Tibial artery (tissue), 4 donors: Measurements from ENCODE around the gene MTTP.
A peak's percentile ranks its signal among the peaks of the same experiment; 100 is the strongest.

Source experiments
- DNase-seq, 2 donors: peaks; one replicate each; pipeline ENCODE4 v3.0.0-alpha.2; 2019
- H3K27ac ChIP-seq, 2 donors: fragments of 200-600 bp; sonication (generic) in 1 of 2; 1 replicate in 1 of 2; 2 replicates in 1 of 2; pipeline ENCODE4 v1.5.1; 2018 to 2019; ENCODE audit warnings: mild to moderate bottlenecking in 1 of 2
- H3K27me3 ChIP-seq, 2 donors: fragments of 200-600 bp; sonication (generic) in 1 of 2; one replicate each; pipeline versions ENCODE4 v1.5.1 to v1.6.0; 2016 to 2019
- H3K36me3 ChIP-seq, 3 donors: fragments of 200-600 bp; sonication (generic) in 2 of 3; one replicate each; pipeline ENCODE4 v1.5.1; 2016 to 2019; ENCODE audit warnings: mild to moderate bottlenecking in 2 of 3
- H3K4me1 ChIP-seq, 4 donors: fragments of 200-600 bp; sonication (generic) in 2 of 4; 1 replicate in 3 of 4; 2 replicates in 1 of 4; pipeline ENCODE4 v1.5.1; 2016 to 2019
- H3K4me3 ChIP-seq, 2 donors: fragments of 200-600 bp; sonication (generic) in 1 of 2; 1 replicate in 1 of 2; 2 replicates in 1 of 2; pipeline ENCODE4 v1.5.1; 2018 to 2019; ENCODE audit warnings: mild to moderate bottlenecking in 2 of 2
- H3K9me3 ChIP-seq, 3 donors: fragments of 200-600 bp; sonication (generic) in 1 of 3; one replicate each; pipeline ENCODE4 v1.5.1; 2016 to 2019
- CTCF ChIP-seq, 2 experiments: fragments of 200-600 bp in 1 of 2; fragments of 450-650 bp in 1 of 2; IDR thresholded peaks; one replicate each; pipeline ENCODE4 v1.5.1; 2017 to 2019; ENCODE audit warnings: antibody characterized with exemption in 2 of 2, mild to moderate bottlenecking in 1 of 2, moderate library complexity in 1 of 2
- intact Hi-C: fragments of 100-400 bp; cut with DNase I; formaldehyde crosslinking; loops from one replicate; pipeline ENCODE4 v1.15.0; 2023; ENCODE audit warnings: low total_unique reads

The MTTP gene

DNA sequence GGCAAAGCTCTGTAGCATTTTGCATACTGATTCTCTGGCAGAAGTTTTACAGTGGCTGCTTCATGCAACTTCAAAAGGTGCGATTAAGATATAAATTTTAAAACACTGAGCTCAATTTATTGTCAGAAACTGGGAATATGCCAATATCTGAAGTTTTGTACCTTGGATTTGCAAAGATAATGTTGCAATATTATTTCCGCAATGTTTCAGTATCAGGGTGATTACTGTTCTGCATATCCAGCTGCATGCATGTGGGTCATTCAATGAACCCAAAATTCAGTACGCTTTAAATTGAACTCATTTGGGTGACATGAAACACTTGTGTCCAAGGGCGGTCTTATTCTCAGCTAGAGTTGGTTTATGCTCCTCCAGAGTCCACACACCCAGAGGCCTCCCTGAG, 37.0 kb upstream of the MTTP start:
- intact Hi-C loops: no loop called here
- H3K9me3 ChIP-seq: peaks cover 0 to 3% (median 0%) of the 10 kb centered on the region in 3 donors
- no peak overlapping the region for H3K27ac ChIP-seq
- no peak for DNase-seq
- H3K4me1 ChIP-seq: no peaks in the 10 kb centered on the region
- H3K36me3 ChIP-seq: no peaks in the 10 kb centered on the region
- TF ChIP-seq CTCF (IDR thresholded peaks at IDR 0.05): no peak
- no peaks in the 10 kb centered on the region for H3K27me3 ChIP-seq
- H3K4me3 ChIP-seq: no peak overlapping the region

DNA sequence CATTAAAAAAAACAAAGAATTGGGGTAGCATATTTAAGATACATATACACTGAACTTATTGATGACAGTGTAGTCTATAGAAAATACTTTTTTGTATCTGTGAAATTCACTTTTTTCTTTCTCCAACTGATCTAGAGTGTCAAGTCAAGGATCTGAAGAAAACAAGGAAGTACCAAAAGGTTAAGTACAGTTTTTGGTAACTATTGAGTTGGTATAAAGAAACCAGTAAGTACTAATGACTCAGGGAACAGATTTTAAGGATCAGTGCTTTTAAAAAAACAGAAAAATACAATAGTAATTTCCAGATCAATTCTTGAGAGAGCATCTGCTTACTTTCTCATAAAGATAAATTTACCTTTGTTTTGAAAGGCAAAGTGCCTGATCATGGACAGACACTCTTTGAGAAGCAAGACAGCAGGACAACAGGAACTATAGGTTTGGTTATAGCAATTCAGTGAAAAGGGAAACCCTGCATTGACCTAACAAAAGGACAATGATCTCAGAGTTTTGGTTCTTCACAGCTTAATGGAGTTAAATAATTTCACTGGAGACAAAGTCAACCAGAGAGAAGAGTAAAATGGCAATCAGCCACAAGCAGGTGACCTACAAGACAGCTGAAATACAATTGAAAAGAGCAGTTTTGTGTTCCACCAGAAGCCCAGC, 34.2 kb upstream of the MTTP start:
- intact Hi-C loops: no loop called here
- peaks cover 0 to 6% (median 0%) of the 10 kb centered on the region in 3 donors for H3K9me3 ChIP-seq
- no peak for DNase-seq
- TF ChIP-seq CTCF (IDR thresholded peaks at IDR 0.05): no peak
- no peaks in the 10 kb centered on the region for H3K36me3 ChIP-seq
- H3K27ac ChIP-seq: no peak overlapping the region
- H3K4me1 ChIP-seq: no peaks in the 10 kb centered on the region
- no peak overlapping the region for H3K4me3 ChIP-seq
- H3K27me3 ChIP-seq: no peaks in the 10 kb centered on the region

DNA sequence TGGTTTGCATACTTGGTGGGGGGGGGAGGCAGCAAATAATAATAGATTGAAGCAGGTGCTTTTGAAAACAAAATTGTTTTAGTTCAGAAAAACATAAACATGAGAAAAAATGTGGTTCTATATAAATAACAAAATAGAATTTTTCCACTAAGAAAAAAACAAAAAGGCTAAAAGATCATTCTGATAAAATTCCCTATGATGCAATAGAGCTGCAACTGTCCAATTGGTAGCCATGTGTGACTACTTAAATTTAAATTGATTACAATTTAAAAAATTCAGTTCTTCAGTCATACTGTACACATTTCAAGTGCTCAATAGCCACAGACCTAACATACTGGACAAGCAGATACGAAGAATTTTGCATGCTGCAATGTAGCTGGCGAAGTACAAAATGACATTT, 21.8 kb upstream of the MTTP start:
- no peaks in the 10 kb centered on the region for H3K27me3 ChIP-seq
- H3K9me3 ChIP-seq: no peaks in the 10 kb centered on the region
- DNase-seq: no peak
- peaks cover 0 to 24% (median 5%) of the 10 kb centered on the region in 3 donors for H3K36me3 ChIP-seq
- intact Hi-C loops: no loop called here
- H3K4me3 ChIP-seq: no peak overlapping the region
- H3K4me1 ChIP-seq: no peaks in the 10 kb centered on the region
- no peak overlapping the region for H3K27ac ChIP-seq
- TF ChIP-seq CTCF (IDR thresholded peaks at IDR 0.05): no peak

DNA sequence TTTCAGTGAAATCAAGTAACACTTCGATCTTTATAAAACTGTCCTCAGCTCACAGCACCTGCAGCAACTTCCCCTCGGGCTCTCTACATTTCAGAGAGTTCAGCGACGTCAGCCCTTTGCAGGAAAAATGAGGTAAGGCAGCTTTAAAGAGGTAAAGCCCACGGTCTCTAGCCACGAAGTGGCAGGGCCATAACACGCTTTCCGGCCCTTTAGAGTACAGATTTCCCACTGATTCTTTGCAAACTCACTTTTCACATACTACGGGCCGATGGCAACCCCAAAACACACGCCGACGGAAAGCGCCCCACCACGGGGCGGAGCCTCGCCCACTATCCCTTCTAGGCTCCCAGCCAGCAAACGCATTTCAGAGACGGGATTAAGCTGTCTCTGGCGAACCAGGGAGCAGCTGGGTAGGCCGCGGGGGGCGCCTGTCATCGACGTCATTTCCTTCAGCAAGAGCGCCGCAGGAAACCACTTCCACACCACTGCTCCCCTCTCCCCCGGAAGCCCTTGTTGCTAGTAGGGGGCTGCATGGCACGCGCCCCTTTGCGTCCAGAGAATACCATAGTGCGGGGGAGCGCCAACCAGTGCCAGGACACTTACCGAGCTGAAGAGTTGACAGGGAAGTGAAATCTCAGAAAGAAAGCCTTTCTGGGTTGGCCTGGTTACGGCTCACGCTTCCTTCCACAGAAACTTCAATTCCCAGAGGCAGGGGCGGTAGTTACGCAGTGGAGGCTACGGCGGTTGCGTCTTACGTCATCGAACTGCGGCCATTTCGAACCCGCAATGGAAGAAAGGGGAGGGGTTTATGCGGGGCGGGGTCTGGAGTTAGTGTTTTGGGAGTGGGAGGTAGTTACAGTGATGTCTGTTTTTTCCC, 11.1 kb upstream of the MTTP start, which contains the start of gene TRMT10A:
TRMT10A (minus strand) TSS at position 730 of the 877 bp plus-strand sequence. CDS start 4,701 bp downstream, outside the sequence.
- Histone ChIP-seq H3K9me3 (no peaks in the 10 kb centered on the region), H3K36me3 (no peaks in the 10 kb centered on the region), H3K4me3 (peak within 1 kb of the TSS; percentile 54 to 61), H3K27ac (peak within 1 kb of the TSS; percentile 86 to 89), H3K4me1 (peaks cover 0 to 31% (median 13%) of the 10 kb centered on the region in 4 donors), H3K27me3 (no peaks in the 10 kb centered on the region)
- intact Hi-C loops: loop anchor here (5.0 to 10.0 kb wide), 4 partner anchors 91 to 384 kb away; partner anchors contain the start of genes C4orf54, DNAJB14 and LAMTOR3
- TF ChIP-seq CTCF (IDR thresholded peaks at IDR 0.05): peak in 1 of 2 experiments; percentile 13
- DNase-seq: peak; percentile 97 to 98

DNA sequence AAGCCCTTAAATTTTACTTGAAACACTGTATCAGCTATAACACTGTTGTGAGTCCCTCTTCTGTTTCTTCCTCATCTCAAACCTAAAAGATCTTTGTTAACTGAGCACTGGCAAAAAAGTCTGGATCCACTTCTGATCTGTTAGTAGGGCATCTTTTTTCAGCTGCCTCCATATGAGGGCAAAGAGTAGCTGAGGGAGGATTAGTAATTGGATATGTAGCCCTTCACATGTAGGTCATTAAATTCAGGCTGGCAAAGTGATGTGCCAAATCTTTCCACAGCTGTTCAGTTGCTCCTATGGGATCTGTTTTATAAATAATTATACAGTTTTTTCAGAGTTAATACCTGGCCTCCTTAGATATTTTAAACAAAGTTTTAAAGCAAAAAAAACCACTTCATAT, 9.7 kb upstream of the MTTP start:
- no peak for DNase-seq
- H3K4me3 ChIP-seq: no peak overlapping the region
- no peak for TF ChIP-seq CTCF (IDR thresholded peaks at IDR 0.05)
- H3K27me3 ChIP-seq: no peaks in the 10 kb centered on the region
- peak overlapping the region in 1 of 2 donors; percentile 86 for H3K27ac ChIP-seq
- H3K4me1 ChIP-seq: peaks cover 0 to 31% (median 13%) of the 10 kb centered on the region in 4 donors
- no peaks in the 10 kb centered on the region for H3K36me3 ChIP-seq
- H3K9me3 ChIP-seq: no peaks in the 10 kb centered on the region
- intact Hi-C loops: loop anchor here (5.0 to 10.0 kb wide), 4 partner anchors 90 to 382 kb away; partner anchors contain the start of genes C4orf54, DNAJB14 and LAMTOR3
